ENCODE results near the gene CEBPZ.

The CEBPZ gene

GRCh38 chr2:37263839-37264238 is 32.4 kb upstream of the CEBPZ start:
- no peak for TF ChIP-seq CTCF (conservative IDR thresholded peaks at IDR 0.05; ENCODE audit: low read length)
- no peak overlapping the region for H3K4me3 ChIP-seq (ENCODE audit: low read length)
- no peak for DNase-seq (ENCODE audit: low read depth)

GRCh38 chr2:37262522-37262921 is 31.1 kb upstream of the CEBPZ start:
- H3K4me3 ChIP-seq (ENCODE audit: low read length): no peak overlapping the region
- DNase-seq (ENCODE audit: low read depth): no peak
- no peak for TF ChIP-seq CTCF (conservative IDR thresholded peaks at IDR 0.05; ENCODE audit: low read length)

- TF ChIP-seq CTCF (conservative IDR thresholded peaks at IDR 0.05; ENCODE audit: low read length): no peak
- no peak for DNase-seq (ENCODE audit: low read depth)
- no peak overlapping the region for H3K4me3 ChIP-seq (ENCODE audit: low read length)
These were observed 19.7 kb upstream of the CEBPZ start for GRCh38 chr2:37250869-37251740.

GRCh38 chr2:37246205-37246604 is 14.8 kb upstream of the CEBPZ start:
- H3K4me3 ChIP-seq (ENCODE audit: low read length): no peak overlapping the region
- DNase-seq (ENCODE audit: low read depth): no peak
- no peak for TF ChIP-seq CTCF (conservative IDR thresholded peaks at IDR 0.05; ENCODE audit: low read length)

- no peak for DNase-seq (ENCODE audit: low read depth)
- H3K4me3 ChIP-seq (ENCODE audit: low read length): no peak overlapping the region
- TF ChIP-seq CTCF (conservative IDR thresholded peaks at IDR 0.05; ENCODE audit: low read length): no peak
These were observed 13.4 kb upstream of the CEBPZ start for GRCh38 chr2:37244755-37245154.

GRCh38 chr2:37244017-37244416 is 12.6 kb upstream of the CEBPZ start:
- H3K4me3 ChIP-seq (ENCODE audit: low read length): no peak overlapping the region
- no peak for DNase-seq (ENCODE audit: low read depth)
- TF ChIP-seq CTCF (conservative IDR thresholded peaks at IDR 0.05; ENCODE audit: low read length): no peak

GRCh38 chr2:37243435-37243834 is 12.0 kb upstream of the CEBPZ start:
- TF ChIP-seq CTCF (conservative IDR thresholded peaks at IDR 0.05; ENCODE audit: low read length): no peak

More at GRCh38 chr2:37243435-37243834, 12.0 kb upstream of the CEBPZ start:
- H3K4me3 ChIP-seq (ENCODE audit: low read length): no peak overlapping the region
- DNase-seq (ENCODE audit: low read depth): no peak

All from AG10803 (cell line).